Peyer's patch (tissue), 4 donors: ENCODE data around the gene KRT26.

Source experiments
- POLR2A ChIP-seq, 2 donors: fragments of 450-650 bp; IDR thresholded peaks; one replicate each; pipeline ENCODE4 v1.5.1; 2017; ENCODE audit warnings: antibody characterized with exemption in 2 of 2, mild to moderate bottlenecking in 2 of 2, moderate library complexity in 2 of 2
- TF ChIP-seq, protein P1 (sequence below), 6 experiments: fragments of 450-650 bp in 4 of 6; fragments of 200-600 bp in 2 of 6; sonication (generic) in 1 of 6; IDR thresholded peaks; one replicate each; pipeline ENCODE4 v1.5.1; 2017 to 2019; ENCODE audit warnings: antibody characterized with exemption in 6 of 6, mild to moderate bottlenecking in 3 of 6, moderate library complexity in 1 of 6

DNA sequence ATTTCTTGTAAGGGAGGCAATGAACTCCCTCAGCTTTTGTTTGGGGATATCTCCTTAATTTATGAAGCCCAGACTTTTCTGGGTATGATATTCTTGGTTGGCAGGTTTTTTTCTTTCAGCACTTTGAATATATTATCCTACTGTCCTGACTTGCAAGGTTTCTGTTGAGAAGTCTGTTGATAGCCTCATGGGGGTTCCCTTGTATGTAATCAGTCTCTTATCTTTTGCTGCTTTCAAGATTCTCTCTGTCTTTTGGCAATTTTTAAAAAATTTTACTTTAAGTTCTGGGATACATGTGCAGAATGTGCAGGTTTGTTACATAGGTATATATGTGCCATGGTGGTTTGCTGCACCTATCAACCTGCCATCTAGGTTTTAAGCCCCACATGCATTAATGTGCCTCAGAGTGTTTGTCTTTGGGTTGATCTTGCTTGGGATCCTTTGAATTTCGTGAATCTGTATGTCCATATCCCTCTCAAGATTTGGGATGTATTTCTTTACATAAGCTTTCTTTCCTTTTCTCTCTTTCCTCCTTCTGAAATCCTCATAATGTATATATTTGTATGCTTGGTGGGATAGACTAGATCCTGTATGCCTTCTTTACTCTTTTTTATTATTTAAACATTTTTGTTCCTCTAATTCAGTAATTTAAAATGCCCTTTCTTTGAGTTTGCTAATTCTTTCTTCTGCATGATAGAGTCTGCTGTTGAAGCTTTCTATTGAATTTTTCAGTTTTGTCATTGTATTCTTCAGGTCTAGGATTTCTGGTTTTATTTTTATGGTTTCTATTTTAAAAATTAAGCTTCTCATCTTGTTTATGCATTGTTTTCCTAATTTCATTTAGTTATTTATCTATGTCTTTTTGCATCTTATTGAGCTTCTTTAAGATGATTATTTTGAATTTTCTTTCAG, 11.6 kb downstream of the KRT26 start:
- no peak for TF ChIP-seq POLR2A (IDR thresholded peaks at IDR 0.05)
- TF ChIP-seq, protein P1, sequence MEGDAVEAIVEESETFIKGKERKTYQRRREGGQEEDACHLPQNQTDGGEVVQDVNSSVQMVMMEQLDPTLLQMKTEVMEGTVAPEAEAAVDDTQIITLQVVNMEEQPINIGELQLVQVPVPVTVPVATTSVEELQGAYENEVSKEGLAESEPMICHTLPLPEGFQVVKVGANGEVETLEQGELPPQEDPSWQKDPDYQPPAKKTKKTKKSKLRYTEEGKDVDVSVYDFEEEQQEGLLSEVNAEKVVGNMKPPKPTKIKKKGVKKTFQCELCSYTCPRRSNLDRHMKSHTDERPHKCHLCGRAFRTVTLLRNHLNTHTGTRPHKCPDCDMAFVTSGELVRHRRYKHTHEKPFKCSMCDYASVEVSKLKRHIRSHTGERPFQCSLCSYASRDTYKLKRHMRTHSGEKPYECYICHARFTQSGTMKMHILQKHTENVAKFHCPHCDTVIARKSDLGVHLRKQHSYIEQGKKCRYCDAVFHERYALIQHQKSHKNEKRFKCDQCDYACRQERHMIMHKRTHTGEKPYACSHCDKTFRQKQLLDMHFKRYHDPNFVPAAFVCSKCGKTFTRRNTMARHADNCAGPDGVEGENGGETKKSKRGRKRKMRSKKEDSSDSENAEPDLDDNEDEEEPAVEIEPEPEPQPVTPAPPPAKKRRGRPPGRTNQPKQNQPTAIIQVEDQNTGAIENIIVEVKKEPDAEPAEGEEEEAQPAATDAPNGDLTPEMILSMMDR (IDR thresholded peaks at IDR 0.05), result no peak
